ENCODE measurements around the gene CLDN17.

The CLDN17 gene

GRCh38 chr21:30166171-30166570 lies 434 bp downstream of the CLDN17 start:
- H3K4me3 ChIP-seq (ENCODE audit: control insufficient read depth, low read depth, low read length): no peak overlapping the region
- TF ChIP-seq CTCF (IDR thresholded peaks at IDR 0.05; ENCODE audit: control insufficient read depth, insufficient read depth, low read depth, low read length, missing control alignments): no peak
- no peak for DNase-seq (ENCODE audit: low read depth)

GRCh38 chr21:30164796-30165195 lies 1.8 kb downstream of the CLDN17 start:
- no peak for DNase-seq (ENCODE audit: low read depth)
- H3K4me3 ChIP-seq (ENCODE audit: control insufficient read depth, low read depth, low read length): no peak overlapping the region

GRCh38 chr21:30153697-30154340 lies 12.8 kb downstream of the CLDN17 start:
- no peak overlapping the region for H3K4me3 ChIP-seq (ENCODE audit: control insufficient read depth, low read depth, low read length)
- no peak for DNase-seq (ENCODE audit: low read depth)
- no peak for TF ChIP-seq CTCF (IDR thresholded peaks at IDR 0.05; ENCODE audit: control insufficient read depth, insufficient read depth, low read depth, low read length, missing control alignments)

More at GRCh38 chr21:30164796-30165195, 1.8 kb downstream of the CLDN17 start:
- no peak for TF ChIP-seq CTCF (IDR thresholded peaks at IDR 0.05; ENCODE audit: control insufficient read depth, insufficient read depth, low read depth, low read length, missing control alignments)

GRCh38 chr21:30152792-30153191 lies 13.8 kb downstream of the CLDN17 start:
- DNase-seq (ENCODE audit: low read depth): no peak
- TF ChIP-seq CTCF (IDR thresholded peaks at IDR 0.05; ENCODE audit: control insufficient read depth, insufficient read depth, low read depth, low read length, missing control alignments): no peak

GRCh38 chr21:30148906-30149305 lies 17.7 kb downstream of the CLDN17 start:
- no peak overlapping the region for H3K4me3 ChIP-seq (ENCODE audit: control insufficient read depth, low read depth, low read length)
- no peak for DNase-seq (ENCODE audit: low read depth)
- no peak for TF ChIP-seq CTCF (IDR thresholded peaks at IDR 0.05; ENCODE audit: control insufficient read depth, insufficient read depth, low read depth, low read length, missing control alignments)

More at GRCh38 chr21:30152792-30153191, 13.8 kb downstream of the CLDN17 start:
- H3K4me3 ChIP-seq (ENCODE audit: control insufficient read depth, low read depth, low read length): no peak overlapping the region

- no peak for TF ChIP-seq CTCF (IDR thresholded peaks at IDR 0.05; ENCODE audit: control insufficient read depth, insufficient read depth, low read depth, low read length, missing control alignments)
- no peak overlapping the region for H3K4me3 ChIP-seq (ENCODE audit: control insufficient read depth, low read depth, low read length)
- DNase-seq (ENCODE audit: low read depth): no peak
Measured at GRCh38 chr21:30146558-30147282, 19.9 kb downstream of the CLDN17 start.

Data from AG09309 (cell line).